ENCODE measurements around the gene CFAP97D2. TPM values are rescaled to one million over a fixed set of nuclear protein-coding genes. Genes with fewer than 3 reads are reported as not detected.

Gene CFAP97D2
- total RNA-seq, 1 donor from 2014 or later: not detected

- H3K36me3 ChIP-seq: no peaks in the 10 kb centered on the region
- peaks cover 18% of the 10 kb centered on the region for H3K27me3 ChIP-seq
- H3K27ac ChIP-seq: no peak overlapping the region
- no peak for TF ChIP-seq CTCF (IDR thresholded peaks at IDR 0.05)
- DNase-seq (no peak), ATAC-seq (no peak)
- intact Hi-C loops (cut with DNase I): no loop called here
- H3K4me3 ChIP-seq: no peak overlapping the region
- H3K9me3 ChIP-seq: no peaks in the 10 kb centered on the region
- no peaks in the 10 kb centered on the region for H3K4me1 ChIP-seq
Measured at GRCh38 chr13:114204894-114205293, 25.8 kb downstream of the CFAP97D2 start.

GRCh38 chr13:114208134-114208533 is 29.1 kb downstream of the CFAP97D2 start:
- no peak for TF ChIP-seq CTCF (IDR thresholded peaks at IDR 0.05)
- Histone ChIP-seq H3K27me3 (peaks cover 13% of the 10 kb centered on the region), H3K4me3 (no peak overlapping the region), H3K27ac (no peak overlapping the region), H3K36me3 (no peaks in the 10 kb centered on the region), H3K9me3 (no peaks in the 10 kb centered on the region), H3K4me1 (no peaks in the 10 kb centered on the region)
- no peak for ATAC-seq
- DNase-seq: no peak
- intact Hi-C loops (cut with DNase I): no loop called here

- H3K27me3 ChIP-seq: peaks cover 17% of the 10 kb centered on the region
- no peaks in the 10 kb centered on the region for H3K9me3 ChIP-seq
- no peak for ATAC-seq
- no peak for TF ChIP-seq CTCF (IDR thresholded peaks at IDR 0.05)
- no peak overlapping the region for H3K4me3 ChIP-seq
- no peaks in the 10 kb centered on the region for H3K4me1 ChIP-seq
- intact Hi-C loops (cut with DNase I): no loop called here
- no peak overlapping the region for H3K27ac ChIP-seq
- no peak for DNase-seq
- no peaks in the 10 kb centered on the region for H3K36me3 ChIP-seq
Measured at GRCh38 chr13:114211446-114212157, 32.5 kb downstream of the CFAP97D2 start.

GRCh38 chr13:114212158-114212495 is 33.1 kb downstream of the CFAP97D2 start:
- Histone ChIP-seq H3K27me3 (peaks cover 17% of the 10 kb centered on the region), H3K36me3 (no peaks in the 10 kb centered on the region), H3K4me3 (no peak overlapping the region), H3K27ac (no peak overlapping the region), H3K4me1 (no peaks in the 10 kb centered on the region), H3K9me3 (no peaks in the 10 kb centered on the region)
- no peak for ATAC-seq
- intact Hi-C loops (cut with DNase I): no loop called here
- no peak for TF ChIP-seq CTCF (IDR thresholded peaks at IDR 0.05)
- DNase-seq: no peak

- H3K9me3 ChIP-seq: no peaks in the 10 kb centered on the region
- no peak overlapping the region for H3K4me3 ChIP-seq
- intact Hi-C loops (cut with DNase I): no loop called here
- no peaks in the 10 kb centered on the region for H3K4me1 ChIP-seq
- DNase-seq: no peak
- no peak for ATAC-seq
- H3K27ac ChIP-seq: no peak overlapping the region
- TF ChIP-seq CTCF (IDR thresholded peaks at IDR 0.05): no peak
- no peaks in the 10 kb centered on the region for H3K36me3 ChIP-seq
- peaks cover 17% of the 10 kb centered on the region for H3K27me3 ChIP-seq
Measured at GRCh38 chr13:114213980-114214379, 34.9 kb downstream of the CFAP97D2 start.

- TF ChIP-seq CTCF (IDR thresholded peaks at IDR 0.05): no peak
- ATAC-seq (no peak), DNase-seq (no peak)
- Histone ChIP-seq H3K9me3 (no peaks in the 10 kb centered on the region), H3K4me1 (peaks cover 7% of the 10 kb centered on the region), H3K4me3 (no peak overlapping the region), H3K27me3 (no peaks in the 10 kb centered on the region), H3K36me3 (no peaks in the 10 kb centered on the region), H3K27ac (no peak overlapping the region)
- intact Hi-C loops (cut with DNase I): no loop called here
Measured at GRCh38 chr13:114219392-114219791, 40.3 kb downstream of the CFAP97D2 start.

Measured in upper lobe of right lung (tissue), 1 donor.